A549 (cell line): ENCODE data around the gene CWC22. TPM values are rescaled to one million over a fixed set of nuclear protein-coding genes. Genes with fewer than 3 reads are reported as not detected.

Experiments
- ATAC-seq, 2 experiments: fragments of 200-7000 bp in 1 of 2; fragments of >200 bp in 1 of 2; cut with Nextera tagmentation in 1 of 2; cut with Tn5 transposase in 1 of 2; 3 replicates each; pipeline versions ENCODE4 v1.8.0 to v1.9.1; 2018 to 2020; ENCODE audit warnings: mild to moderate bottlenecking in 1 of 2, moderate library complexity in 1 of 2
- CTCF ChIA-PET: fragments of 300-600 bp; sonication (Branson Sonifier 250); formaldehyde crosslinking; extraction: SDS; loops from one replicate; lab custom pipeline; 2021; ENCODE audit warnings: antibody characterized with exemption, inconsistent platforms; lab: Yijun Ruan, JAX
- POLR2A ChIA-PET: fragments of 350-600 bp; formaldehyde crosslinking; extraction: SDS; loops from one replicate; lab custom pipeline; 2021; ENCODE audit warnings: antibody characterized with exemption, inconsistent platforms; lab: Yijun Ruan, JAX
- DNase-seq, 2 experiments: peaks; one replicate each; pipeline versions ENCODE4 v3.0.0 to v3.0.0-alpha.2; 2011 to 2016; ENCODE audit warnings: low read depth in 1 of 2, low spot score in 1 of 2
- FAIRE-seq: peaks from 2 replicates; lab custom pipeline; 2011; peaks lifted over from hg19 to GRCh38; lab: Jason Lieb, UNC
- H3K27ac ChIP-seq, 2 experiments: fragments of >200 bp; sonication (Bioruptor Twin); formaldehyde crosslinking; 3 replicates each; pipeline ENCODE4 v1.5.1; 2016 to 2017
- H3K4me1 ChIP-seq: fragments of >200 bp; sonication (Bioruptor Twin); formaldehyde crosslinking; 3 replicates; pipeline ENCODE4 v1.6.1; 2016
- H3K4me2 ChIP-seq: fragments of >200 bp; sonication (Bioruptor Twin); formaldehyde crosslinking; 3 replicates; pipeline ENCODE4 v1.6.1; 2016
- H3K4me3 ChIP-seq: fragments of >200 bp; sonication (Bioruptor Twin); formaldehyde crosslinking; 3 replicates; pipeline ENCODE4 v1.5.1; 2016
- H3K9me3 ChIP-seq: fragments of >200 bp; sonication (Bioruptor Twin); formaldehyde crosslinking; 3 replicates; pipeline ENCODE4 v1.6.1; 2016
- ATOH8 ChIP-seq: fragments of 250-450 bp; sonication (Bioruptor Pico); IDR thresholded peaks from 2 replicates; pipeline ENCODE4 v1.5.0; 2020; ENCODE audit warnings: low read depth, mild to moderate bottlenecking, moderate library complexity
- CBX8 ChIP-seq: fragments of 200-600 bp; sonication (generic); IDR thresholded peaks from 2 replicates; pipeline ENCODE4 v1.6.1; 2016
- CHD2 ChIP-seq: fragments of 150-350 bp; IDR thresholded peaks from 2 replicates; pipeline ENCODE4 v1.6.1; 2014; ENCODE audit warnings: low read length; ENCODE audit not compliant: partially characterized antibody
- CHD4 ChIP-seq: fragments of 200-600 bp; sonication (generic); IDR thresholded peaks from 2 replicates; pipeline ENCODE4 v1.6.1; 2016; ENCODE audit warnings: antibody characterized with exemption, mild to moderate bottlenecking, borderline replicate concordance
- ESRRA ChIP-seq: fragments of 150-350 bp; IDR thresholded peaks from 2 replicates; pipeline ENCODE4 v1.6.1; 2014; ENCODE audit warnings: mild to moderate bottlenecking, low read length, borderline replicate concordance
- FOSB ChIP-seq: fragments of 250-450 bp; sonication (Bioruptor Pico); IDR thresholded peaks from 2 replicates; pipeline ENCODE4 v1.5.0; 2020; ENCODE audit warnings: mild to moderate bottlenecking, moderate library complexity
- HOXB13 ChIP-seq: fragments of 250-450 bp; sonication (Bioruptor Pico); IDR thresholded peaks from 2 replicates; pipeline ENCODE4 v1.5.0; 2020; ENCODE audit warnings: low read depth, mild to moderate bottlenecking, moderate library complexity
- HOXB5 ChIP-seq: fragments of 250-450 bp; sonication (Bioruptor Pico); IDR thresholded peaks from 2 replicates; pipeline ENCODE4 v1.5.0; 2020; ENCODE audit warnings: mild to moderate bottlenecking, moderate library complexity
- JUN ChIP-seq, 2 experiments: fragments of >200 bp; sonication (Bioruptor Twin); formaldehyde crosslinking; IDR thresholded peaks; 2 replicates in 1 of 2; 3 replicates in 1 of 2; pipeline ENCODE4 v1.6.1; 2016 to 2017
- KDM1A ChIP-seq: fragments of 200-600 bp; sonication (generic); IDR thresholded peaks from 2 replicates; pipeline ENCODE4 v1.6.1; 2016; ENCODE audit warnings: low read depth, mild to moderate bottlenecking
- MYC ChIP-seq: IDR thresholded peaks from 2 replicates; pipeline ENCODE4 v1.6.1; 2012; ENCODE audit warnings: mild to moderate bottlenecking, inconsistent platforms, low read length, improper control_type of control experiment, borderline replicate concordance
- PBX3 ChIP-seq: IDR thresholded peaks from 2 replicates; pipeline ENCODE4 v1.6.1; 2012
- POLR2A ChIP-seq: IDR thresholded peaks from 2 replicates; pipeline ENCODE4 v1.6.1; 2012; ENCODE audit warnings: mild to moderate bottlenecking, low read length
- POLR2AphosphoS2 ChIP-seq: conservative IDR thresholded peaks from 2 replicates; pipeline ENCODE4 v1.6.1; 2012; ENCODE audit warnings: low read length, improper control_type of control experiment, inconsistent platforms
- SMC3 ChIP-seq: fragments of >200 bp; sonication (Bioruptor Twin); formaldehyde crosslinking; IDR thresholded peaks from 3 replicates; pipeline ENCODE4 v1.6.1; 2018; ENCODE audit warnings: inconsistent platforms
- TFCP2L1 ChIP-seq: fragments of 250-450 bp; sonication (Bioruptor Pico); IDR thresholded peaks from 2 replicates; pipeline ENCODE4 v1.5.0; 2021; ENCODE audit warnings: mild to moderate bottlenecking
- TP53 ChIP-seq: fragments of 250-450 bp; sonication (Bioruptor Pico); IDR thresholded peaks from 2 replicates; pipeline ENCODE4 v1.5.0; 2021; ENCODE audit warnings: mild to moderate bottlenecking, moderate library complexity
- ZC3H11A ChIP-seq: fragments of 450-650 bp; IDR thresholded peaks from 2 replicates; pipeline ENCODE4 v1.6.1; 2014; ENCODE audit warnings: antibody characterized with exemption, mild to moderate bottlenecking
- ZFP36 ChIP-seq: fragments of 450-650 bp; IDR thresholded peaks from 2 replicates; pipeline ENCODE4 v1.6.1; 2014; ENCODE audit warnings: borderline replicate concordance; ENCODE audit not compliant: partially characterized antibody
- ZSCAN20 ChIP-seq: fragments of 250-450 bp; sonication (Bioruptor Pico); IDR thresholded peaks from 2 replicates; pipeline ENCODE4 v1.8.0; 2022; ENCODE audit warnings: mild to moderate bottlenecking, moderate library complexity
- WGBS: methylation state at CpG from one replicate; pipeline ENCODE4 v1.1.6; 2017; ENCODE audit errors: missing lambda C conversion rate; 5-methylcytosine and 5-hydroxymethylcytosine counted together
- polyA plus RNA-seq, 4 experiments: library from polyadenylated mRNA; depleted of rRNA in 3 of 4; stranded (reverse); fragments of >200 nt; fragmentation: RNase III in 1 of 4; extraction: RNeasy Plus Mini Kit Qiagen cat#74134 plus additional on column Dnase treatment in 1 of 4; gene quantifications; 2 replicates in 3 of 4; 3 replicates in 1 of 4; pipeline ENCODE4 v1.2.3, GENCODE V29; 2011 to 2017

Gene CWC22
- polyA plus RNA-seq, 2 of the 4 experiments (the other 2 are of a cell fraction): 7.5 to 14.8 TPM

GRCh38 chr2:180050246-180050645 lies 43.1 kb upstream of the CWC22 start:
- CTCF ChIA-PET: no interaction called here
- no peak for TF ChIP-seq HOXB5 (CRISPR knock-in tag)
- TF ChIP-seq, all 56 proteins: peak for 0
- no peak for DNase-seq
- no peak for FAIRE-seq
- no peak for ATAC-seq
- Histone ChIP-seq H3K9me3 (no peaks in the 10 kb centered on the region), H3K4me3 (no peak overlapping the region), H3K4me1 (no peaks in the 10 kb centered on the region), H3K4me2 (no peak overlapping the region), H3K27ac (no peak overlapping the region)
- POLR2A ChIA-PET: no interaction called here
- 5% methylated on average over 3 of the region's 3 CpGs for WGBS

GRCh38 chr2:180048251-180048650 lies 41.2 kb upstream of the CWC22 start:
- WGBS: 10% methylated on average over 1 of the region's 1 CpG
- Histone ChIP-seq H3K4me2 (no peak overlapping the region), H3K9me3 (no peaks in the 10 kb centered on the region), H3K4me3 (no peak overlapping the region), H3K4me1 (no peaks in the 10 kb centered on the region), H3K27ac (no peak overlapping the region)
- no peak for DNase-seq
- no peak for FAIRE-seq
- ChIA-PET CTCF (no interaction called here), POLR2A (no interaction called here)
- no peak for ATAC-seq
- no peak for TF ChIP-seq ZSCAN20 (CRISPR knock-in tag)
- no peak for TF ChIP-seq FOSB (CRISPR knock-in tag)
- no peak for TF ChIP-seq ZC3H11A
- TF ChIP-seq MYC: no peak
- no peak for TF ChIP-seq CHD2
- TF ChIP-seq ESRRA: no peak
- TF ChIP-seq ATOH8: no peak
- TF ChIP-seq CBX8: no peak

DNA sequence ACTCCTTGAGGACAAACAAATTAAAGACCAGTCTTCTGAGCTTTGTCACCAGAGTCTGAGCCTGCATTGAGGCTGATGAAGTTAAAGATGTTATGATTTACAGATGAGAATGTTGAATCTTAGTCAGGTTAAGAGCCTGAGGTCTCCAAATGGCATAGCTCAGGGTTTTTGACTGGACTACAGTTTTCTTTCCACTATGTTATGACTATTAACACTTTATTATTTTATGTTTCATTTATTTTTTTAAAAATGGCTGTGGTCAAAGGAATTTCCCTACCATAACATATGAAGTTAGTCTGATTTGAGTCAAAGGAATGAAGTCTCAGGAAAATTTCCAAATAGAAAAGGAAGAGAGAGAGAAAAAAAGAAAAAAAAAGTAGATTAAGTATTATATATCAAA lies 39.7 kb upstream of the CWC22 start:
- Histone ChIP-seq H3K4me2 (no peak overlapping the region), H3K27ac (no peak overlapping the region), H3K4me3 (no peak overlapping the region), H3K4me1 (no peaks in the 10 kb centered on the region), H3K9me3 (no peaks in the 10 kb centered on the region)
- TF ChIP-seq POLR2A: no peak
- CTCF ChIA-PET: no interaction called here
- POLR2A ChIA-PET: no interaction called here
- no peak for DNase-seq
- no peak for FAIRE-seq
- no peak for ATAC-seq

DNA sequence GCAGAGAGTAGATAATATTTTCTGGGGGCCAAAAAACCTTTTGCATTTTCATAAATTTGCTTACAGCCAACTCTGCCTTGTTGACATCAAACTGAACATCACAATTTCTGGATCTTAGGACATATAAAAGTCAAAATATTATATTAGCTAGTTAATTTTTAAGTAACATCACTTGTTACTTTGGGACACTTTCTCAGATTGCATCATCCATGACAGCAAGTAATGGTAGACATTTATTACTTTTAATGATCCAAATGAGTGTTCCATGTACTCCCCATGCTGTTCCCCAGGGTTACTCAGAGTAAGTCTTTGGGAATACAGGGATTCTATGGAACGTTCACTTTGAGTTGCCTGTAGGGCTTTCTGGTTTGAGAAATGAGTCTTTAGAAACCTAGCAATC lies 39.1 kb upstream of the CWC22 start:
- ATAC-seq (no peak), FAIRE-seq (no peak), DNase-seq (no peak)
- TF ChIP-seq CHD4 (no peak), TFCP2L1 (no peak), TP53 (no peak), KDM1A (no peak), JUN (IDR thresholded peaks at IDR 0.05) (no peak), HOXB13 (CRISPR knock-in tag) (no peak), ATOH8 (no peak), ZSCAN20 (CRISPR knock-in tag) (no peak), PBX3 (no peak), ZFP36 (no peak), POLR2AphosphoS2 (no peak), SMC3 (no peak)
- Histone ChIP-seq H3K4me3 (no peak overlapping the region), H3K4me1 (no peaks in the 10 kb centered on the region), H3K9me3 (no peaks in the 10 kb centered on the region), H3K27ac (no peak overlapping the region), H3K4me2 (no peak overlapping the region)
- ChIA-PET CTCF (no interaction called here), POLR2A (no interaction called here)
- 35% methylated on average over 1 of the region's 1 CpG for WGBS
